ENCODE results near the gene DCUN1D3. TPM values are rescaled to one million over a fixed set of nuclear protein-coding genes. Genes with fewer than 3 reads are reported as not detected.

DCUN1D3 gene
- total RNA-seq, 1 experiment from 2014 or later = 16.1 TPM

GRCh38 chr16:20867585-20867984, 32.6 kb downstream of the DCUN1D3 start:
- Mint-ChIP-seq H3K9me3 (no peaks in the 10 kb centered on the region), H3K4me1 (peaks cover 28 to 34% of the 10 kb centered on the region in 2 experiments), H3K27ac (no peak overlapping the region), H3K27me3 (ENCODE audit: low read depth) (no peaks in the 10 kb centered on the region), H3K4me3 (no peak overlapping the region), H3K36me3 (ENCODE audit: insufficient read depth in 1 of 3, low read depth in 3 of 3) (peaks cover 0 to 5% (median 4%) of the 10 kb centered on the region in 3 experiments; a peak in 4 of 7 replicates)
- Histone ChIP-seq H4K5ac (ENCODE audit: insufficient read length, low read depth, low read length) (no peak overlapping the region), H3K4me2 (ENCODE audit: insufficient read depth, insufficient read length, low read length) (no peak overlapping the region), H3K79me2 (ENCODE audit: insufficient read depth, low read length) (peaks cover 6% of the 10 kb centered on the region; the same call in 1 of the 2 replicates), H3K79me1 (ENCODE audit: insufficient read depth, low read depth, low read length, poor library complexity, severe bottlenecking) (peaks cover 7% of the 10 kb centered on the region), H3K23me2 (ENCODE audit: insufficient read length, low read depth, low read length, poor library complexity, severe bottlenecking) (no peaks in the 10 kb centered on the region), H2BK20ac (ENCODE audit: low read depth, low read length, poor library complexity, severe bottlenecking) (no peak overlapping the region), H2BK15ac (ENCODE audit: low read depth, low read length) (no peak overlapping the region), H3K18ac (ENCODE audit: insufficient read length, low read depth, low read length) (no peak overlapping the region), H2AFZ (ENCODE audit: low read length) (no peak overlapping the region), H3K4me1 (ENCODE audit: insufficient read depth, low read length) (peaks cover 3% of the 10 kb centered on the region; the same call in 1 of the 2 replicates), H3K27ac (ENCODE audit: insufficient read length, low read depth, low read length) (no peak overlapping the region), H3K9ac (ENCODE audit: extremely low read depth, insufficient read length, low read length) (no peak overlapping the region), H3K9me3 (ENCODE audit: control insufficient read depth, low read depth, low read length) (no peaks in the 10 kb centered on the region), H2BK120ac (ENCODE audit: low read depth, low read length, poor library complexity, severe bottlenecking) (no peak overlapping the region), H3K4ac (ENCODE audit: low read depth, low read length) (no peak overlapping the region), H2AK5ac (ENCODE audit: insufficient read length, low read length) (no peak overlapping the region), H4K8ac (replicated peaks; ENCODE audit: insufficient read length, low read depth, low read length) (no peak overlapping the region), H3K23ac (ENCODE audit: insufficient read length, low read depth, low read length) (no peak overlapping the region), H3K27me3 (ENCODE audit: insufficient read depth, low read length) (no peaks in the 10 kb centered on the region), H4K91ac (ENCODE audit: insufficient read length, low read depth, low read length) (no peak overlapping the region), H2BK12ac (ENCODE audit: insufficient read length, low read depth, low read length) (no peak overlapping the region), H3T11ph (ENCODE audit: low read length) (no peak overlapping the region), H4K20me1 (ENCODE audit: control insufficient read depth, insufficient read depth, insufficient read length) (no peaks in the 10 kb centered on the region), H3K14ac (ENCODE audit: insufficient read depth, low read length) (no peak overlapping the region), H3K56ac (ENCODE audit: insufficient read length, low read depth, low read length) (no peak overlapping the region), H2BK5ac (ENCODE audit: insufficient read length, low read length) (no peak overlapping the region)
- TF ChIP-seq CTCF (conservative IDR thresholded peaks at IDR 0.05) = no peak
- DNase-seq = no peak
- no CpG with 5 or more reads among the region's 2 CpGs for WGBS (ENCODE audit: extremely low coverage, insufficient read length, low lambda C conversion rate)
